Regular cardiac myocyte (primary cell): ENCODE results near the gene SOX10. TPM values are rescaled to one million over a fixed set of nuclear protein-coding genes. Genes with fewer than 3 reads are reported as not detected.

Experiments
- total RNA-seq: library from RNA; depleted of rRNA; stranded (reverse); fragments of >200 nt; gene quantifications from 2 replicates; pipeline ENCODE4 v1.2.3, GENCODE V29; 2014

The SOX10 gene
- total RNA-seq = not detected in 2 replicates

DNA sequence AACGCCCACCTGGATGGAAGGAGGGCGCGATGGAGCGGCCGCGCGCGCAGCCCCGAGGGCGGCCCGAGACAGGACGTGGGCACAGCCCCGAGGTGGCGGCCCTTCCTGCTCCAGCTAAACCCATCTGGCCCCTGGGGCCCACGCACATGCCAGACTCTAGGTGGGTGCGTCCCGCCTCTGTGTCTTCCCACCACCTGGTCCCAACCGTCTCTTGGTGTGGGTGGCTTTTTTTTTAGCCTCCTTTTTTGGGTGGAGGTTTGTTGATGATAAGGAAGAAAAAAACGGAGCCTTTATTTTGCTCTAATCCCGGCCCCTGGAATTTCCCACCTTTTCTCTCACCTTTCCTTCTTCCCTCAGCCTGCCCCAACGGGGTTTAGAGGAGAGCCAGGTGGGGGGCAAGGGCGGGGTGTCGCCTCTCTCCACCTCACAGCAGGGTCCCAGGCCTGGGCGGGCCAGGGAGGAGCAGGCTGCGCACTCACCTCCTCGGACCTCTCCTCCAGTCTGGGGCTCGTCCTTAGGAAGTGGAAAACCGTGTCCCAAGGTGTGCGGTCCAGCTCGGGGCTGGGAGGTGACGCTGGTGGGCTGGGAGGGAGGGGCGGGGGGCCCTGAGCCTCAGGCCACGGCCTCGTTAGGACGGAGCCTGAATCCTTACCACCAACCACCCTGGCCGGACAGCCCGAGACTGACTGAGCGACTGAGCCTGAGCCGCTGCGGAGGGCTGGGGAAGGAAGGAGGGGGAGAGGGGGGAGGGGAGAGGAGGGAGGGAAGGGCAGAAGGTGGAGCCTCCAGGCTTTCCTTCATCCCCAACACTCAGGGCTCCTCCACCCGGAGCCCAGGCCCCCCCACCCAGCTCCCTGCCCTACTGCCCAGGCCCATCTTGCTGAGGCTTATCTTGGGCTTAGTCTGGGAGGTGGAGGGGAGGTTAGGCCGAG is at the start of gene SOX10:
Gene SOX10, minus strand, starts transcription at position 696 of the 932 bp plus-strand sequence. CDS start 771 bp downstream, outside the sequence.

DNA sequence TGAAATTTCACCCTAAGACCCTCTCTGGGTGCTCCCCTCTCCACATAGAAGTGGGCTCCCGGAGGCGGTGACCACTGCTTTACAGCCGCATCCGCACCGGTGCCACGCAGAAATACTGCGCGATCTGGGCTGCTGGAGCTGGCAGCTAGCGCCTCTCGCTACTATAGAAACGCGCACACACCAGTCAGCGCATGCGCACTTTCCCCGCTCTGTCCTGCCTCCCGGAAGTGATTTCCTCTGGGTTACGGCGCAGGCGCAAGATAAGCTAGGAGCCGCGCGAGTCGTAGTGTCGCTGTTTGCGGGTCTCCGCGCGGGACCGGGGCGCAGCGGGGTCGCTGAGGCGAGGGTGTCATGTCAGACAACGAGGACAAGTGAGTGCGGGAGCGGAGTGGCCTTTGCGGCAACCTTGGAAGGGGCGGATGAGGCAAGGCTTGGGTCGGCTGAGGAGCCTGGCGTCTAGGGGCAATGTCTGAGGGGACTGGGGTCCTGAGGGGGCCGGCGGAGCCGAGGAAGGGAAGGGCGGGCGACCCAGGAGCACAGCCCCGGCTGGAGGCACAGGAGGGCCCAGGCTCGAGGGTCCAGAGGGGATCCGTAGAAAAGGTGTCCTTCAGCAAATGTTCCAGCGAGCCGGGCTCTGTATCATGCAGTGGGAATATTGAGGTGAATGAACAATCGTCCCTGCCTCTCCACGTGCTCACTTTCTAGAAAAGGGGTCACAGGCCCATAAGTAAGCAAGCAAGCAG is 30.7 kb downstream of the SOX10 start, which contains the start of the genes C22orf23 and POLR2F:
Gene C22orf23, minus strand, starts transcription at position 165 of the 743 bp plus-strand sequence. CDS start 452 bp downstream, outside the sequence.
Gene POLR2F, plus strand, starts transcription at position 263 of the 743 bp plus-strand sequence. Its CDS starts 89 bp downstream, at position 352.

Other genes starting within 250 kb of the SOX10 start
- gene GCAT, start 176.6 kb downstream of the SOX10 start, total RNA-seq = 24.5 and 37.6 TPM in 2 replicates
- gene GALR3, start 161.2 kb downstream of the SOX10 start, total RNA-seq = not detected in 2 replicates
- 29.3 and 44.7 TPM in 2 replicates for gene ANKRD54, start 140.2 kb downstream of the SOX10 start, total RNA-seq
- gene EIF3L, start 135.1 kb downstream of the SOX10 start, total RNA-seq = 294 and 332 TPM in 2 replicates
- 18.6 and 30.7 TPM in 2 replicates for gene MICALL1, start 78.3 kb downstream of the SOX10 start, total RNA-seq
- gene C22orf23, start 31.0 kb downstream of the SOX10 start, total RNA-seq = 0.19 and 0.85 TPM in 2 replicates
- 30.4 and 84.0 TPM in 2 replicates for gene POLR2F, start 30.9 kb downstream of the SOX10 start, total RNA-seq
- gene PICK1, start 72.8 kb upstream of the SOX10 start, total RNA-seq = 11.8 and 14.0 TPM in 2 replicates
- 0.38 and 0.85 TPM in 2 replicates for gene SLC16A8, start 99.6 kb upstream of the SOX10 start, total RNA-seq
- 0.56 and 1.7 TPM in 2 replicates for gene BAIAP2L2, start 126.1 kb upstream of the SOX10 start, total RNA-seq
- gene PLA2G6, start 197.3 kb upstream of the SOX10 start, total RNA-seq = 5.8 and 18.3 TPM in 2 replicates
- 41.6 and 69.9 TPM in 2 replicates for gene MAFF, start 217.4 kb upstream of the SOX10 start, total RNA-seq